CD4-positive, alpha-beta T cell treated with Interleukin-6 for 4 hours (primary cell): ENCODE results near the gene RET.
"Not testable (repeated sequence)": the region's sequence is repeated elsewhere in the genome, so short reads cannot be mapped to it uniquely, and the experiment has no call there.

Experiments used
- DNase-seq: peaks from one replicate; pipeline ENCODE4 v3.0.0-alpha.2; 2020; ENCODE audit warnings: mixed read lengths

The RET gene

GRCh38 chr10:43079856-43080255 lies 3.0 kb downstream of the RET start:
- no peak for DNase-seq

DNA sequence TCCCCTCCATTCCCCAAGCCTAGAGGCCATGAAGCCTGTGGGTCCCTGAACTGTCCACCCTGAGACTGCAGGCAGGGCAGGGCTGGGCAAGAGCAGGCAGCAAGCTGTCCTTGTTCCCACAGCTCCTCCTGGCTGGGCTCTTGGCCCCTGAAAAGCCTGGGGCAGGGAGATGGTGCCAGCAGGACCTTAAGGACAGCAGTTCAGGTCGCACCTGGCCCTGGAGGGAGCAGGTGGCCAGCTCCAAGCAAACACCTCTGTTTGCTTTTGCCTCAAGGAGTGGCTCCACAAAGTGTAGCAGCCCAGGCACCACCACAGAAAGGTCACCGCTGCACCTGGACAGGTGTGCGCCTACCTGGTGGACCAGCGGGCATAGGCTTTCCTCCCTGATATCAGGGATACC lies 5.2 kb downstream of the RET start:
- no peak for DNase-seq

GRCh38 chr10:43082746-43083145 lies 5.9 kb downstream of the RET start:
- DNase-seq = no peak

DNA sequence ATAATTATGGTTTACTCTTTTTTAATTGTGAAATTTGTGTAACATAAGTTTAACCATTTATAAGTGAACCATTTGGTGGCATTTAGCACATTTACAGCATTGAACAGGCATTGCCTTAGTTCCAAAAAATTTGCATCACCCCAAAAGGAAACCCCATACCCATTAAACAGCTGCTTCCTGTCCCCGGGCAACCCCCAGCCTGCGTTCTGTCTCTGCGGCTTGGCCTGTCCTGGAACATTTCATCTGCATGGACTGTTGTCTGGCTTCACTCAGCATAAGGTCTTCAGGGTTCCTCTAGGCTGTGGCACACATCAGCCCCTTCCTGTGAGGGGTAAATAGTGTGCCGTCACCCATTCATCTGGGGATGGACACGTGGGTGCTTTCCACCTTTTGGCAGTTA lies 6.9 kb downstream of the RET start:
- no peak for DNase-seq

- no peak for DNase-seq
Measured at GRCh38 chr10:43084812-43085211, 7.9 kb downstream of the RET start.

GRCh38 chr10:43086321-43086942 lies 9.6 kb downstream of the RET start:
- DNase-seq = no peak

- no peak for DNase-seq
Measured at GRCh38 chr10:43089519-43089918, 12.7 kb downstream of the RET start.

- no peak for DNase-seq
Measured at GRCh38 chr10:43090188-43090587, 13.3 kb downstream of the RET start.

DNA sequence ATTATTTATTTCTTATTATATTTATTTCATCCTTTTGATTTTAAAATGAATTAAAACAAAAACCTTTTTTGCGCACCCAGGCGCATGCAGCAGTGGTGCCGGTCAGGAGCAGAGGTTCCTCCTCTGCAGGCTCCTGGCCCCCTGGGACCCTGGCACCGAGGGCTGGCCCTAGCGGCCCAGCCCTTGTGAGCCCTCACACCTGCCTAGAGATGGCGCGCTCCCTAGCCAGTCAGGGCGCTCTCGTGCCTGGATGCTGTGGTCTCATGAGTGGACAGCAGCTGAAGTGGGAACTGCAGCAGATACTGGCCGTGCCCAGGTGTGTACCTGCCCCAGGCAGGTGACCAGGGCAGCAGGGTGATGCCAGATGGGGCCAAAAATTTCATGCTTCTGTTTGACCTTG lies 13.8 kb downstream of the RET start:
- no peak for DNase-seq

DNA sequence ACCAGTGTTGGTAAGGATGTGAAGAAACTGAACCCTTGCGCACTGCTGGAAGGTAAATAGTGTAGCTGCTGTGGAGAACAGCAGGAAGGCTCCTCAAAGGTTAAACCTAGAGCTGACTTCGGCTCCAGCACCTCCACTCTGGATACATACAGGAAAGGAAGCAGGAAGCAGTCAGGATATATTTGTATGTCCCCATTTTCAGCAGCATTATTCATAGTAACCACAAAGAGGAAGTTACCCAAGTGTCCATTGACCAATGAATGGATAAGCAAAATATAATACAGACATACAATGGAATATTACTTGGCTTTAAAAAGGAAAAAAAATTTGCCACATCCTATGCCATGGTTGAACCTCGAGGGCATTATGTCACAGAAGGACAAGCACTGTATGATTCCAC lies 15.0 kb downstream of the RET start:
- no peak for DNase-seq

- no peak for DNase-seq
Measured at GRCh38 chr10:43093423-43094076, 16.7 kb downstream of the RET start.

- DNase-seq = no peak
Measured at GRCh38 chr10:43094085-43094484, 17.2 kb downstream of the RET start.

GRCh38 chr10:43099339-43099738 lies 22.5 kb downstream of the RET start:
- not testable (repeated sequence) for DNase-seq

DNA sequence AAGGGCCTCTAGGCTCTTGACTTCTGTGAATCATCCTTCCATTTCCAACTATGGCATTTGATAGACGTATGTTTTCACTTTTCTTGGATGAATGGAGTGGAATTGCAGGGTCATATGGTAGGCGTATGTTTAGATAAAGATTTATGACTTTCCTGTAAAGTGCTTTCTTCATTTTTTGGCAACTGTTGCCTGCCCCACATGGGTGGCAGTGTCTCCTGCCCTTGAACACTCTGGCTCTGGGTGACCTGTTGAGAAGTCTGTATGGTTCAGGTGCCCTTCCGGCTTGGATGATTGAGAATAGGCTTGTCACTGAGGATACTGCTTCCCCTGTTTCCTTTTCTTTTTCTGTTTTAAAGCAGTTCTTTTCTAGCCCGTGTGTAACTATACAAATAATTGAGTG lies 23.1 kb downstream of the RET start:
- no peak for DNase-seq

DNA sequence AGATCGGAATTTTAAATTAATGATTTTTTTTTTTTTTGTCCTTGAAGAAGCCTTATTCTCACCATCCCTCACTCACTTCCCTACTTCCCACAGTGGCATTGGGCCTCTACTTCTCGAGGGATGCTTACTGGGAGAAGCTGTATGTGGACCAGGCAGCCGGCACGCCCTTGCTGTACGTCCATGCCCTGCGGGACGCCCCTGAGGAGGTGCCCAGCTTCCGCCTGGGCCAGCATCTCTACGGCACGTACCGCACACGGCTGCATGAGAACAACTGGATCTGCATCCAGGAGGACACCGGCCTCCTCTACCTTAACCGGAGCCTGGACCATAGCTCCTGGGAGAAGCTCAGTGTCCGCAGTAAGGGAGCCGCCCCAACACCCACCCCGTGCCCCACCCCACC lies 23.5 kb downstream of the RET start:
- no peak for DNase-seq

DNA sequence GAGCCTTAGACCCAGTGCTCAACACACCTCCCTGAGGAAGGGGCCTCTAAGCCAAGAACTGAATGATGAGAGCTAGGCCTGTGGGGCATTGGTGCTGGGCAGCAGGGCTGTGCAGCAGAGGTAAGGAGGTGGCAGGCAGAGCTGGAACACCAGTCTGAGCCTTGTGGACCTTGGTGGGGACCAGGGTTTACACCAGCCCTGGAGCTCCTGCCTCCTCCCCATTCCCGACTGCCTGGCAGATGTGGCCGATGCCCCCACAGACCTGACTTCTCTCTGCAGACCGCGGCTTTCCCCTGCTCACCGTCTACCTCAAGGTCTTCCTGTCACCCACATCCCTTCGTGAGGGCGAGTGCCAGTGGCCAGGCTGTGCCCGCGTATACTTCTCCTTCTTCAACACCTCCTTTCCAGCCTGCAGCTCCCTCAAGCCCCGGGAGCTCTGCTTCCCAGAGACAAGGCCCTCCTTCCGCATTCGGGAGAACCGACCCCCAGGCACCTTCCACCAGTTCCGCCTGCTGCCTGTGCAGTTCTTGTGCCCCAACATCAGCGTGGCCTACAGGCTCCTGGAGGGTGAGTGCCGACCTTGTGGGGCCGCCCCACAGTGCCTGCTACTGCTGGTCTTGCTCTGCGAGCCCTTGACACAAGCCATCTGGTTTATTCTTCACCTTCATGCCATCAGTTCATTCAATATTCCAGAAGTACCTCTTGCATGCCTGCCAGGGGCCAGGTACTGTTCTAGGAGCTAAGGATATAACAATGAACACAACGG lies 25.4 kb downstream of the RET start:
- no peak for DNase-seq

DNA sequence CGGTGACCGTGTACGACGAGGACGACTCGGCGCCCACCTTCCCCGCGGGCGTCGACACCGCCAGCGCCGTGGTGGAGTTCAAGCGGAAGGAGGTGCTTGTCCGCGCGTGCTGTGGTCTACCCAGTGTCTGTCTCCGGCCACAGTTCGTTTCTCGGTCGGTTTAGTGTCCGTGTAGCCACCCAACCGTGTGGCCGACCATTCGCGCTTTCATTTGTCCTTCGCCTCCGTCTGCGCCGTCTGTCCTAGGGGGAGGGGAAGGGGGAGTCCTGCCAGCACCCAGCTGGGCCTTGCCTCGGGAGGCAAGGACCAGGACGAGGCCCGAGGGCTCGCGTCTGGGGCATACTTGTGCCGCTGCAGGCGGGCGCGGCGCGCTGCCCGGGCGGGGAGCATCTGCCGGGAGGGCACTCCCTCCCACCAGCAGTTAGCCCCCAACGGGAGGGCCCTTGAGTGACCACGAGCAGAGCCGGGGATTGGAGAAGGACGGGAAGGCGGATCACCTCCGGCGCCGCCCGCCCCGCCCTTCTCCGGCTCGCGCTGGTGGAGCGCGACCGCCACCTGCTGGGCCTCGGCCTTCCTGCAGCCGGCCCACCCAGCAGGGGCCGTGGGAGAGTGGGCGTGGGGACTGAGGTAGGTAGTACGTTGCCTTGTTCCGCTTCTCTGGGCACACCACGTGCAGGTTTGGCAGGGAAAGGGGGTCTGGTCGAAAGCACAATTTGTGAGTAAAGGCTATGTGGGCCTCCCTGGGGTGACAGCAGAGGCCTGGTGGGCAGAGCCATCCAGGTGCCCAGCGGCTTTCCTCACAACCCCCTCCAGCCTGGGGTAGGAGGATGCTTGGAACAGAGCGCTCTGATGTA lies 28.5 kb downstream of the RET start:
- DNase-seq = peak; percentile 77

DNA sequence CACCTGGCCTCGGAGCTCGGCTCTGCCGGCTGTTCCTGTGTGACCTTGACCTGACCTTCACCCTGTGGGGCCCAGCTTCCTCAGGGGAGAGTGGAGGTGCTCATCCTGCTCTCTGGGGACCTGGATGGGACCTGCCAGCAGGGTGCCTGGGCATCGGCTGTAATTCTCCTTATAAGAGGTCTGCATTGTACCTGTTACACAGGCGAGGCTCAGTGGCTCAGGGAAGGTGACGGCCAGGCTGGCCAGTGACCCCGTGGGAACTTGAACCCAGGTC lies 29.0 kb downstream of the RET start:
- DNase-seq = no peak

GRCh38 chr10:43106256-43107091 lies 29.6 kb downstream of the RET start:
- no peak for DNase-seq

DNA sequence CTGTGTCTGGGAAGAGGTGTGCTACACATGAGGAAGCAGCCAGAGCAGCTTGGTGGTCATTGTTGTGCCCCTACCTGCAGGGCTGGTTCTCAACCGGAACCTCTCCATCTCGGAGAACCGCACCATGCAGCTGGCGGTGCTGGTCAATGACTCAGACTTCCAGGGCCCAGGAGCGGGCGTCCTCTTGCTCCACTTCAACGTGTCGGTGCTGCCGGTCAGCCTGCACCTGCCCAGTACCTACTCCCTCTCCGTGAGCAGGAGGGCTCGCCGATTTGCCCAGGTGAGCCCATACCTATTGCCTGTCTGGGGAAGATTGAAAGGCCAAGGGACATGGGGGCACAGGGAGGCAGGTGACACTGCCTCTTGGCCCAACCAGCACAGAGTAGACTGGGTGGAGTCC lies 32.1 kb downstream of the RET start:
- DNase-seq = no peak

DNA sequence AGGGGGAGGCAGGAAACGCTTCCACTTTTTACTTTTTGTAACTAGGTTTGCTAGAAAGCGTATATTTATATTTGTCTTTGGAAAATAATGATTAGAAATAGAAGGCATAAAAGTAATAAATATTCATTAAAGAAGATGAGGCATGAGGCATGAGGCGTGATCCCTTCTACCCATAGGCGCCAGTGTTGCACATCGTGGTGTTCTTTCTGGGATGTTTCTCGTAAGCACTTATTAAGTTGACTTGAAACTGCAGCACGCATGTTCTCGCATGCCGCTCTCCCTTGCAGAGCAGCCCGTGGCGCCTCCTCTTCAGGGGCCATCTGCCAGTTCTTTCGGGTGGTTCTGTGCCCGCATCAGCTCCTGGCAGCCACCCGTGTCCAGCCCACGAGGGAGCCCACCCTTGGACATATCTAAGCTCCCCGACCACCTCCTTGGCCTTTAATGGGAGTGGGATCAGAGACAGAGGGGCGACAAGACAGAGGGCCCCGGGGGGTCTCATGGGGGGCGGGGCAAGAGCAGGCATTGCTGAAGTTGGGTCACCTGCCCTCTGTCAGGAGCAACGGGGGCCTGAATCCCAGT lies 32.9 kb downstream of the RET start:
- DNase-seq = no peak

GRCh38 chr10:43110338-43111071 lies 33.6 kb downstream of the RET start:
- no peak for DNase-seq
